A549 (cell line): ENCODE measurements around the gene CACNG5.

Experiments
- BHLHE40 ChIP-seq: IDR thresholded peaks from 2 replicates; pipeline ENCODE4 v1.6.1; 2012; ENCODE audit warnings: low read depth, low read length, inconsistent platforms
- EHMT2 ChIP-seq: fragments of 200-600 bp; sonication (generic); IDR thresholded peaks from 2 replicates; pipeline ENCODE4 v1.6.1; 2016; ENCODE audit warnings: antibody characterized with exemption, low read depth, mild to moderate bottlenecking, moderate library complexity
- HDAC2 ChIP-seq: fragments of 200-600 bp; sonication (generic); IDR thresholded peaks from 2 replicates; pipeline ENCODE4 v1.6.1; 2016
- HMGXB4 ChIP-seq: fragments of 250-450 bp; sonication (Bioruptor Pico); IDR thresholded peaks from 2 replicates; pipeline ENCODE4 v1.5.0; 2021; ENCODE audit warnings: mild to moderate bottlenecking, moderate library complexity, borderline replicate concordance
- HOXB13 ChIP-seq: fragments of 250-450 bp; sonication (Bioruptor Pico); IDR thresholded peaks from 2 replicates; pipeline ENCODE4 v1.5.0; 2020; ENCODE audit warnings: low read depth, mild to moderate bottlenecking, moderate library complexity
- MAZ ChIP-seq: fragments of 150-350 bp; IDR thresholded peaks from 2 replicates; pipeline ENCODE4 v1.6.1; 2014; ENCODE audit warnings: antibody characterized with exemption, low read depth, low read length, borderline replicate concordance
- MYC ChIP-seq: IDR thresholded peaks from 2 replicates; pipeline ENCODE4 v1.6.1; 2012; ENCODE audit warnings: mild to moderate bottlenecking, inconsistent platforms, low read length, improper control_type of control experiment, borderline replicate concordance
- POLR2A ChIP-seq: IDR thresholded peaks from 2 replicates; pipeline ENCODE4 v1.6.1; 2012; ENCODE audit warnings: mild to moderate bottlenecking, low read length
- RFX5 ChIP-seq: fragments of 450-650 bp; IDR thresholded peaks from 2 replicates; pipeline ENCODE4 v1.7.1; 2014; ENCODE audit warnings: antibody characterized with exemption, mild to moderate bottlenecking, moderate library complexity
- TF ChIP-seq, protein P1 (sequence below): fragments of >200 bp; sonication (Bioruptor Twin); formaldehyde crosslinking; IDR thresholded peaks from 3 replicates; pipeline ENCODE4 v1.5.1; 2016
- TF ChIP-seq, protein P2 (sequence below): IDR thresholded peaks from 2 replicates; pipeline ENCODE4 v1.6.1; 2012

DNA sequence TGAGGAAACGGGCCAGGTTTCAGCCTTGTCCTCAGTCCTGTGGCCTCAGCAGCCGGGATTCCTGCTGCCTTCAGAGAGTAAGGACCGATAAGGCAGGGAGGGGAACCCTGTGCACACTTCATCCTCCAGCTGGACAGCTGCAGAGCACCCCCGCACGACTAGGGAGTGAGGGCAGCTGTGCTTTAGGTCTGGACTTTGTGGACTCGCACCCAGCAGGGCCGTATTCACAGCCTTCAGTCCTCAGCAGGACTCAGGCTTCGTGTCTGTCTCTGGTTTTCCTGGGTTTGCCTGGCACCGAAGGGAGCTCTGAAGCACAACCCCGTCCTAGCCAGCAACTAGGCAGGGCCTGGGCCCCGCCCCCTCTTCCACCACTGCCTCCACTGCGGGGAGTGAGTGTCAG is 45.8 kb upstream of the CACNG5 start:
- TF ChIP-seq, protein P1, sequence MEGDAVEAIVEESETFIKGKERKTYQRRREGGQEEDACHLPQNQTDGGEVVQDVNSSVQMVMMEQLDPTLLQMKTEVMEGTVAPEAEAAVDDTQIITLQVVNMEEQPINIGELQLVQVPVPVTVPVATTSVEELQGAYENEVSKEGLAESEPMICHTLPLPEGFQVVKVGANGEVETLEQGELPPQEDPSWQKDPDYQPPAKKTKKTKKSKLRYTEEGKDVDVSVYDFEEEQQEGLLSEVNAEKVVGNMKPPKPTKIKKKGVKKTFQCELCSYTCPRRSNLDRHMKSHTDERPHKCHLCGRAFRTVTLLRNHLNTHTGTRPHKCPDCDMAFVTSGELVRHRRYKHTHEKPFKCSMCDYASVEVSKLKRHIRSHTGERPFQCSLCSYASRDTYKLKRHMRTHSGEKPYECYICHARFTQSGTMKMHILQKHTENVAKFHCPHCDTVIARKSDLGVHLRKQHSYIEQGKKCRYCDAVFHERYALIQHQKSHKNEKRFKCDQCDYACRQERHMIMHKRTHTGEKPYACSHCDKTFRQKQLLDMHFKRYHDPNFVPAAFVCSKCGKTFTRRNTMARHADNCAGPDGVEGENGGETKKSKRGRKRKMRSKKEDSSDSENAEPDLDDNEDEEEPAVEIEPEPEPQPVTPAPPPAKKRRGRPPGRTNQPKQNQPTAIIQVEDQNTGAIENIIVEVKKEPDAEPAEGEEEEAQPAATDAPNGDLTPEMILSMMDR = no peak
- TF ChIP-seq MYC = no peak
- no peak for TF ChIP-seq RFX5
- TF ChIP-seq EHMT2 = no peak
- TF ChIP-seq HDAC2 = no peak
- no peak for TF ChIP-seq HOXB13 (CRISPR knock-in tag)
- no peak for TF ChIP-seq BHLHE40
- no peak for TF ChIP-seq HMGXB4
- TF ChIP-seq MAZ = no peak
- TF ChIP-seq, protein P2, sequence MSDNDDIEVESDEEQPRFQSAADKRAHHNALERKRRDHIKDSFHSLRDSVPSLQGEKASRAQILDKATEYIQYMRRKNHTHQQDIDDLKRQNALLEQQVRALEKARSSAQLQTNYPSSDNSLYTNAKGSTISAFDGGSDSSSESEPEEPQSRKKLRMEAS = no peak
- TF ChIP-seq POLR2A = no peak
